ENCODE results near the gene FAT3.

GRCh38 chr11:92216789-92217188, 7.8 kb upstream of the FAT3 start:
- TF ChIP-seq CTCF (conservative IDR thresholded peaks at IDR 0.05; ENCODE audit: low read depth, low read length): no peak
- TF ChIP-seq EZH2 (IDR thresholded peaks at IDR 0.05; ENCODE audit: borderline replicate concordance, low read depth, low read length, poor library complexity, severe bottlenecking): no peak

Data from A673 (cell line).